Activated CD8-positive, alpha-beta memory T cell treated with anti-CD3 and anti-CD28 coated beads, Interleukin-2, amount 50 U/mL, for 1 hour (primary cell): ENCODE data around the gene NXF1.
"Not testable (repeated sequence)": the region's sequence is repeated elsewhere in the genome, so short reads cannot be mapped to it uniquely, and the experiment has no call there.

ENCODE experiments used
- DNase-seq: peaks from one replicate; pipeline ENCODE4 v3.0.0-alpha.2; 2020; ENCODE audit errors: extremely low read depth

The NXF1 gene

GRCh38 chr11:62787005-62787759, 18.1 kb downstream of the NXF1 start, which contains the start of gene TMEM179B:
TMEM179B (plus strand) TSS chr11:62787402; CDS start chr11:62787432, 30 bp downstream.
- DNase-seq: peak; percentile 100

- no peak for DNase-seq
Measured at GRCh38 chr11:62786318-62787004, 18.8 kb downstream of the NXF1 start.

GRCh38 chr11:62782753-62783152, 22.5 kb downstream of the NXF1 start:
- no peak for DNase-seq

GRCh38 chr11:62778441-62778840, 26.8 kb downstream of the NXF1 start:
- no peak for DNase-seq

- DNase-seq: no peak
Measured at GRCh38 chr11:62777389-62777788, 27.9 kb downstream of the NXF1 start.

- no peak for DNase-seq
Measured at GRCh38 chr11:62775646-62776045, 29.6 kb downstream of the NXF1 start.

- DNase-seq: no peak
Measured at GRCh38 chr11:62774407-62774806, 30.8 kb downstream of the NXF1 start.

GRCh38 chr11:62771144-62772021, 33.9 kb downstream of the NXF1 start, which contains the start of gene TAF6L:
TAF6L (plus strand) TSS chr11:62771396; CDS start chr11:62775784, 4,388 bp downstream.
- DNase-seq: peak; percentile 65

GRCh38 chr11:62770778-62771143, 34.5 kb downstream of the NXF1 start:
- no peak for DNase-seq

GRCh38 chr11:62760867-62761227, 44.4 kb downstream of the NXF1 start:
- DNase-seq: not testable (repeated sequence)

GRCh38 chr11:62757846-62758788, 47.1 kb downstream of the NXF1 start:
- DNase-seq: no peak

- no peak for DNase-seq
Measured at GRCh38 chr11:62755086-62755615, 50.1 kb downstream of the NXF1 start.

GRCh38 chr11:62753736-62754603, 51.3 kb downstream of the NXF1 start, which contains the start of gene ZBTB3:
ZBTB3 (minus strand) TSS chr11:62754160; CDS start chr11:62753664, 496 bp downstream.
- peak; percentile 96 for DNase-seq

GRCh38 chr11:62752994-62753735, 52.1 kb downstream of the NXF1 start:
- DNase-seq: no peak

- no peak for DNase-seq
Measured at GRCh38 chr11:62752177-62752785, 53.0 kb downstream of the NXF1 start.

GRCh38 chr11:62749931-62750330, 55.3 kb downstream of the NXF1 start:
- not testable (repeated sequence) for DNase-seq

- no peak for DNase-seq
Measured at GRCh38 chr11:62747475-62748160, 57.6 kb downstream of the NXF1 start.
